Tibial nerve (tissue), 4 donors: ENCODE measurements around the gene PEX26. TPM values are rescaled to one million over a fixed set of nuclear protein-coding genes. Genes with fewer than 3 reads are reported as not detected.
A peak's percentile ranks its signal among the peaks of the same experiment; 100 is the strongest.

Source experiments
- DNase-seq, 2 donors: peaks; one replicate each; pipeline ENCODE4 v3.0.0-alpha.2; 2019; ENCODE audit warnings: low spot score in 2 of 2
- H3K27ac ChIP-seq, 4 donors: fragments of 200-600 bp; sonication (generic) in 3 of 4; one replicate each; pipeline ENCODE4 v1.5.1; 2017 to 2019; ENCODE audit warnings: mild to moderate bottlenecking in 1 of 4
- H3K27me3 ChIP-seq, 2 donors: fragments of 200-600 bp; sonication (generic) in 1 of 2; one replicate each; pipeline versions ENCODE4 v1.5.1 to v1.6.0; 2017 to 2019
- H3K36me3 ChIP-seq, 3 donors: fragments of 200-600 bp; sonication (generic); one replicate each; pipeline ENCODE4 v1.5.1; 2018 to 2019
- H3K4me1 ChIP-seq, 4 donors: fragments of 200-600 bp; sonication (generic) in 3 of 4; one replicate each; pipeline ENCODE4 v1.5.1; 2017 to 2019
- H3K4me3 ChIP-seq, 4 donors: fragments of 200-600 bp; sonication (generic) in 3 of 4; one replicate each; pipeline ENCODE4 v1.5.1; 2017 to 2019; ENCODE audit warnings: mild to moderate bottlenecking in 1 of 4, moderate library complexity in 1 of 4
- H3K9me3 ChIP-seq, 4 donors: fragments of 200-600 bp; sonication (generic) in 3 of 4; one replicate each; pipeline ENCODE4 v1.5.1; 2017 to 2019
- EP300 ChIP-seq, 2 donors: sonication (generic); formaldehyde crosslinking; IDR thresholded peaks; one replicate each; pipeline ENCODE4 v1.6.1; 2017; ENCODE audit warnings: antibody characterized with exemption in 2 of 2, mild to moderate bottlenecking in 1 of 2
- POLR2A ChIP-seq, 2 donors: fragments of 450-650 bp; IDR thresholded peaks; one replicate each; pipeline ENCODE4 v1.6.1; 2017; ENCODE audit warnings: antibody characterized with exemption in 2 of 2, mild to moderate bottlenecking in 2 of 2, moderate library complexity in 2 of 2
- WGBS, 2 donors: methylation state at CpG; one replicate each; pipeline ENCODE4 v1.1.5; 2018; 5-methylcytosine and 5-hydroxymethylcytosine counted together
- total RNA-seq, 4 donors: library from RNA; depleted of rRNA; stranded (reverse); fragments of >200 nt; gene quantifications; one replicate each; pipeline ENCODE4 v1.1.0, GENCODE V29; 2016
- TF ChIP-seq, protein P1 (sequence below), 5 experiments: fragments of 200-600 bp in 3 of 5; fragments of 450-650 bp in 2 of 5; sonication (generic) in 3 of 5; IDR thresholded peaks; one replicate each; pipeline ENCODE4 v1.5.1; 2016 to 2019; ENCODE audit warnings: antibody characterized with exemption in 5 of 5, mild to moderate bottlenecking in 3 of 5, moderate library complexity in 2 of 5

The PEX26 gene
- total RNA-seq, 4 donors from 2014 or later, result 15.3 to 36.3 (median 29.4) TPM

DNA sequence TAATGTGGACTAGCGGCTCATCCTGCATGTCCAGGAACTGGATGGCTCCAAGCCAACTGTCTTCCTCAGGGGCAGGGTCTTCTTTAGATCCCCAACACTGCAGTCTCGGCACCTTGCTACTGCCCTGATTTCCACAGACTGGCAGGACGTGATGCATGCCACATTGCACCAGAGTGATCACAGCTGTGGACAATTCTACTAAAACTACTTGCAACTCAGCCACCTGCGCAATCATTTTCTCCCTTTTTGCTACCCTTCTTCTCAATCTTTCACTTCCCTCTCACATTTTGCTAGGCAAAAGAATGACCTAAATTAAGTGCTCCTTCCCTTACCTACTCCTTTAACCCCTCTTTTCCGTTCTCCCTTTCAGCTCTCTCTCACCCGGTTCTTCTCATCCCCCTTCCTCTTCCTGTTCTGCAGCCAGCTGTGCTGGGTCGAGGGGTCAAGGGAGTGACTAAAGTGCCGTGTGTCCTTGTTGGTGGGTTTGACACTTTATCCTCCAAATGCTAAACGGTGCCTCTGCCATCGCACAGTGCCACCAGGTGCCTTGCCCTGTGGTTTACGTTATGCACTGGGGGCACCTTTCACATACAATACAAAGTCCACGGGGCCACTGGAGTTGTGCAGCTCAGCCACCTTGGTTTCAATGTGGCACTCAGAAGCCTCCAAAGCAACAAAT is 11.5 kb upstream of the PEX26 start:
- Histone ChIP-seq H3K9me3 (no peaks in the 10 kb centered on the region), H3K4me3 (no peak overlapping the region), H3K27me3 (no peaks in the 10 kb centered on the region), H3K27ac (no peak overlapping the region), H3K36me3 (no peaks in the 10 kb centered on the region), H3K4me1 (peaks cover 0 to 24% (median 14%) of the 10 kb centered on the region in 4 donors)
- 66 to 71% methylated on average over 12 of the region's 12 CpGs for WGBS, 2 donors
- no peak for DNase-seq
- TF ChIP-seq EP300 (IDR thresholded peaks at IDR 0.05) (no peak), POLR2A (IDR thresholded peaks at IDR 0.05) (no peak)
- TF ChIP-seq, protein P1, sequence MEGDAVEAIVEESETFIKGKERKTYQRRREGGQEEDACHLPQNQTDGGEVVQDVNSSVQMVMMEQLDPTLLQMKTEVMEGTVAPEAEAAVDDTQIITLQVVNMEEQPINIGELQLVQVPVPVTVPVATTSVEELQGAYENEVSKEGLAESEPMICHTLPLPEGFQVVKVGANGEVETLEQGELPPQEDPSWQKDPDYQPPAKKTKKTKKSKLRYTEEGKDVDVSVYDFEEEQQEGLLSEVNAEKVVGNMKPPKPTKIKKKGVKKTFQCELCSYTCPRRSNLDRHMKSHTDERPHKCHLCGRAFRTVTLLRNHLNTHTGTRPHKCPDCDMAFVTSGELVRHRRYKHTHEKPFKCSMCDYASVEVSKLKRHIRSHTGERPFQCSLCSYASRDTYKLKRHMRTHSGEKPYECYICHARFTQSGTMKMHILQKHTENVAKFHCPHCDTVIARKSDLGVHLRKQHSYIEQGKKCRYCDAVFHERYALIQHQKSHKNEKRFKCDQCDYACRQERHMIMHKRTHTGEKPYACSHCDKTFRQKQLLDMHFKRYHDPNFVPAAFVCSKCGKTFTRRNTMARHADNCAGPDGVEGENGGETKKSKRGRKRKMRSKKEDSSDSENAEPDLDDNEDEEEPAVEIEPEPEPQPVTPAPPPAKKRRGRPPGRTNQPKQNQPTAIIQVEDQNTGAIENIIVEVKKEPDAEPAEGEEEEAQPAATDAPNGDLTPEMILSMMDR (IDR thresholded peaks at IDR 0.05), result no peak

DNA sequence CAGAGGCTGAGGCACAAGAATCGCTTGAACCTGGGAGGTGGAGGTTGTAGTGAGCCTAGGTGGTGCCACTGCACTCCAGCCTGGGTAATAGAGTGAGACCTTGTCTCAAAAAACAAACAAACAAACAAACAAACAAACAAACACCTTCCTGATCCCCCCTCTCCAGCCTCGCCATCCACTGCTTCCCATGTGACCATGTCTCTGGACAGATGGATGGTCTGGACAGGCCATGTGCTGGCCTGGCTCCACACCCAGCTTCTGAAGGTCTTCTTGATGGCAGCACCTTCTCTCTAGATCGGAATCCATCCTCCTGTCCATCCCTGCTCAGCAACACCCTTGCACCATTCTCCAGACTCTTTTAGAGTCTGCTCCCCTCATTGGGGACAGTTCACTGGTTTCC is 10.7 kb upstream of the PEX26 start:
- TF ChIP-seq, protein P1 (IDR thresholded peaks at IDR 0.05), result no peak
- no peak for TF ChIP-seq POLR2A (IDR thresholded peaks at IDR 0.05)
- no peak for TF ChIP-seq EP300 (IDR thresholded peaks at IDR 0.05)
- Histone ChIP-seq H3K36me3 (no peaks in the 10 kb centered on the region), H3K27ac (peak overlapping the region in 2 of 4 donors; percentile 65 to 76), H3K4me1 (peaks cover 0 to 24% (median 14%) of the 10 kb centered on the region in 4 donors), H3K4me3 (no peak overlapping the region), H3K27me3 (no peaks in the 10 kb centered on the region), H3K9me3 (no peaks in the 10 kb centered on the region)
- DNase-seq, result no peak
- 88 to 92% methylated on average over 3 of the region's 3 CpGs for WGBS, 2 donors

DNA sequence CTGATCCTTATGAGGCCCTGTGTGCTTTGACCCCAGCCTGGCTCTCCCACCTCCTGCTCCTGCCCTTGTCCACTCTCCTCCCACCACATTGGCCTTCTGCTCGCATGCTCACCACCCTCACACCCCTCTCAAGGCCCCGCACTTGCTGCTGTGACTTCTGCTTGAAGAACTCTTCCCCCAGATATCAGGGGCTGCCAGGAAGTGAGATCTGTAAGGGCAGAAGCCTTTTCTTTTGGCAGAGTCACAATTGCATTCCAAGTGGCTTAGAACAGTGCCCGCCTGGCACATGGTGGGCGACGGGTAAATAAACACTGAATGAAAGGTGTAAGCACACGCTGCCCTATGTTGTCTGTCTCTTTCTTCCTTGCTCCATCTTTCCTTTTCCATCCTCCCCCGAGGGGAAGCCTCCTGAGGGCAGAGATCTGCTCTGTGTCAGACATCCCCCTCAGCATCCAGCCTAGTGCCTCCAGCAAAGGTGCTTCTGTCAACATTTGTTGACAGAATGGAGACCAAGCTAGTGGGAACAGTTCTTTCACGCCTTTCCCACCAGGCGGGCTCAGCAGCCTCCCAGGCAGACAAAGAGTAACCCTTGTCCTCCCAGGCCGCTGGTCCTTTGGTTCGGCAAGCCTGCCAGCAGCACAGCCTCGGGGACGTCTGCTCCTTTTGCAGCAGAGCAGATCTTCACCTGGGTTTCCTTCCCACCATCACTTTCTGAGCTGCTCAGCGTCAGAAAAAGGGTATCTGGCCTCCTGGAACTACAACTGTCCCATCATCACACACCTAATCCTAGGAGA is 10.0 kb upstream of the PEX26 start:
- peak overlapping the region; percentile 30 to 76 (median 53) for H3K27ac ChIP-seq
- WGBS, 2 donors, result 38% methylated on average over 14 of the region's 14 CpGs
- H3K4me3 ChIP-seq, result no peak overlapping the region
- no peaks in the 10 kb centered on the region for H3K36me3 ChIP-seq
- H3K9me3 ChIP-seq, result no peaks in the 10 kb centered on the region
- no peaks in the 10 kb centered on the region for H3K27me3 ChIP-seq
- no peak for DNase-seq
- TF ChIP-seq, protein P1 (IDR thresholded peaks at IDR 0.05), result no peak
- TF ChIP-seq EP300 (IDR thresholded peaks at IDR 0.05) (no peak), POLR2A (IDR thresholded peaks at IDR 0.05) (no peak)
- H3K4me1 ChIP-seq, result peaks cover 0 to 24% (median 14%) of the 10 kb centered on the region in 4 donors

DNA sequence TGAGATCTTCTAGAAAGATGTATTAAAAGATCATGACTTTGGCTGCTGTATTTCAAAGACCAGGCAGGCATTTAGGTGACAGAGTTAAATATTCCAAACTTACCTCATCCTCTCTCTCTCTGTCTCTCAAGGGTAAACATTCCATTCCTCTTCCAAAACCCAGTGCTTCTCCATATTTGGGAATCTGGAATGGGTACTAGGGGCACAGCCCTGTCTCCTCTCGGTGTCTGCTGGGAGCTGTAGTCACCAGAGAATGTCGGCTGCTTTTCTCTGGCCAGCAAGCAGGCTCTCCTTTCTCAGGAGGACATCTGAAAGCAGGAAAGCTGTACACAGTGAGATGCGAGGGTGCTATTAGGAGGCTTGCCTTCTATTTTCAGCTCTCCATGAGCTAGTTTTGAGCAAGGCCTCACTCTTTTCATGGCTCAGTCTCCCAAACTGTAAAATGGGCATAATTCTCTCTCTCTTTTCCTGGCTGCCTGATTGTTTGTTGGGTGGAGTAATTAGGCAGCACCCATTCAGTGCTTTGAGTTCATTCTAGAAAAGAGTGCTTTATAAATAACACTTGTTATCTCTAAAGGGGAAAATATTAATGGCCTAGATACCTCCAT is 9.3 kb upstream of the PEX26 start:
- DNase-seq, result no peak
- peaks cover 0 to 24% (median 14%) of the 10 kb centered on the region in 4 donors for H3K4me1 ChIP-seq
- no peaks in the 10 kb centered on the region for H3K9me3 ChIP-seq
- H3K36me3 ChIP-seq, result no peaks in the 10 kb centered on the region
- TF ChIP-seq, protein P1 (IDR thresholded peaks at IDR 0.05), result no peak
- peak in 1 of 2 donors; percentile 10 for TF ChIP-seq EP300 (IDR thresholded peaks at IDR 0.05)
- H3K27me3 ChIP-seq, result no peaks in the 10 kb centered on the region
- H3K27ac ChIP-seq, result peak overlapping the region; percentile 30 to 76 (median 53)
- WGBS, 2 donors, result 34 to 61% methylated on average over 3 of the region's 3 CpGs
- H3K4me3 ChIP-seq, result no peak overlapping the region
